ENCODE data around the gene HOXD4. TPM values are rescaled to one million over a fixed set of nuclear protein-coding genes. Genes with fewer than 3 reads are reported as not detected.
A peak's percentile ranks its signal among the peaks of the same experiment; 100 is the strongest.

Gene HOXD4
- total RNA-seq, 1 experiment from 2014 or later, result 1.2 TPM

DNA sequence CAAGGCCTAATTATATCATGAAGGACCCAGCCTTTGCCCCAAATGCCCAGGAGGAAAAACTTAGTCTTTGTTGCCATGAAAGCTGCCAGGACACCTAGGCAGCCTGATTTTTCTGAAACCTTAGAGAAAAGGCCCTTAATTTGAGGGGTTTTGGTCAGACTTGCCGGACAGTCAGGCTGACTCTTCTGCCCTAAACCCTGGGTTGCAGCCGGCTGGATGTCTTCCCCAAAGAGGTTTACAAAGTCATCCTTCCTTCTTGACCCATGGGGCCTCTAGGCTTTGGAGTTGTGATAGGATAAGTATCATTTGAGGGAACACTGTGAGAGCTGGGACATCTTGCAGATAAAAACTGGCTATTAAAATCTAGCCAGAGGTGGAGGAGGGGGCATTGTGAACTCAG, 34.7 kb downstream of the HOXD4 start:
- Histone ChIP-seq H3K36me3 (ENCODE audit: control insufficient read depth, insufficient read depth, low read length) (no peaks in the 10 kb centered on the region), H3K9me3 (no peaks in the 10 kb centered on the region), H3K4me3 (ENCODE audit: low read depth, low read length) (no peak overlapping the region), H3K27me3 (replicated peaks; ENCODE audit: control insufficient read depth, insufficient read depth, low read length) (0 out of 2 replicates have a peak, but pooled peaks cover 3% of the 10 kb centered on the region), H3K4me1 (peaks cover 14% of the 10 kb centered on the region)
- Mint-ChIP-seq H3K27me3 (ENCODE audit: insufficient read depth, unreplicated experiment) (peaks cover 18% of the 10 kb centered on the region), H3K36me3 (ENCODE audit: insufficient read depth, unreplicated experiment) (no peaks in the 10 kb centered on the region), H3K4me3 (ENCODE audit: unreplicated experiment) (no peak overlapping the region), H3K27ac (ENCODE audit: unreplicated experiment) (no peak overlapping the region), H3K9me3 (ENCODE audit: unreplicated experiment) (no peaks in the 10 kb centered on the region), H3K4me1 (ENCODE audit: low read depth, unreplicated experiment) (no peaks in the 10 kb centered on the region)
- DNase-seq, result no peak
- CTCF ChIA-PET, result interaction anchor here (0.7 kb wide), 1 partner anchor 269 kb away, joined by 4 read pairs; no protein-coding TSS in a partner anchor
- POLR2A ChIA-PET, result no interaction called here
- no TSS peak for BruUV-seq (replicated peaks)
- TF ChIP-seq CTCF (IDR thresholded peaks at IDR 0.05; ENCODE audit: insufficient read depth in 1 of 2, low read depth in 1 of 2, low read length in 1 of 2, severe bottlenecking in 1 of 2, unreplicated experiment in 1 of 2), result no peak
- intact Hi-C loops (cut with micrococcal nuclease; ENCODE audit: unreplicated experiment), result loop anchor here (5.0 kb wide), 1 partner anchor 49 kb away; no protein-coding TSS in a partner anchor

- no peaks in the 10 kb centered on the region for H3K9me3 ChIP-seq
- no peak for DNase-seq
- no peaks in the 10 kb centered on the region for H3K36me3 ChIP-seq (ENCODE audit: control insufficient read depth, insufficient read depth, low read length)
- Mint-ChIP-seq H3K27ac (ENCODE audit: unreplicated experiment) (no peak overlapping the region), H3K36me3 (ENCODE audit: insufficient read depth, unreplicated experiment) (no peaks in the 10 kb centered on the region), H3K27me3 (ENCODE audit: insufficient read depth, unreplicated experiment) (peaks cover 18% of the 10 kb centered on the region), H3K4me1 (ENCODE audit: low read depth, unreplicated experiment) (no peaks in the 10 kb centered on the region), H3K4me3 (ENCODE audit: unreplicated experiment) (peak overlapping the region; percentile 78), H3K9me3 (ENCODE audit: unreplicated experiment) (no peaks in the 10 kb centered on the region)
- intact Hi-C loops (cut with micrococcal nuclease; ENCODE audit: unreplicated experiment), result loop anchor here (5.0 kb wide), 1 partner anchor 50 kb away; no protein-coding TSS in a partner anchor
- H3K4me3 ChIP-seq (ENCODE audit: low read depth, low read length), result peak overlapping the region; percentile 56
- no peak for TF ChIP-seq CTCF (IDR thresholded peaks at IDR 0.05; ENCODE audit: insufficient read depth in 1 of 2, low read depth in 1 of 2, low read length in 1 of 2, severe bottlenecking in 1 of 2, unreplicated experiment in 1 of 2)
- H3K27me3 ChIP-seq (replicated peaks; ENCODE audit: control insufficient read depth, insufficient read depth, low read length), result 0 out of 2 replicates have a peak, but pooled peaks cover 3% of the 10 kb centered on the region
- H3K4me1 ChIP-seq, result peaks cover 14% of the 10 kb centered on the region
- ChIA-PET CTCF (no interaction called here), POLR2A (no interaction called here)
- BruUV-seq (replicated peaks), result no TSS peak
These were observed 36.0 kb downstream of the HOXD4 start for GRCh38 chr2:176187200-176187898.

DNA sequence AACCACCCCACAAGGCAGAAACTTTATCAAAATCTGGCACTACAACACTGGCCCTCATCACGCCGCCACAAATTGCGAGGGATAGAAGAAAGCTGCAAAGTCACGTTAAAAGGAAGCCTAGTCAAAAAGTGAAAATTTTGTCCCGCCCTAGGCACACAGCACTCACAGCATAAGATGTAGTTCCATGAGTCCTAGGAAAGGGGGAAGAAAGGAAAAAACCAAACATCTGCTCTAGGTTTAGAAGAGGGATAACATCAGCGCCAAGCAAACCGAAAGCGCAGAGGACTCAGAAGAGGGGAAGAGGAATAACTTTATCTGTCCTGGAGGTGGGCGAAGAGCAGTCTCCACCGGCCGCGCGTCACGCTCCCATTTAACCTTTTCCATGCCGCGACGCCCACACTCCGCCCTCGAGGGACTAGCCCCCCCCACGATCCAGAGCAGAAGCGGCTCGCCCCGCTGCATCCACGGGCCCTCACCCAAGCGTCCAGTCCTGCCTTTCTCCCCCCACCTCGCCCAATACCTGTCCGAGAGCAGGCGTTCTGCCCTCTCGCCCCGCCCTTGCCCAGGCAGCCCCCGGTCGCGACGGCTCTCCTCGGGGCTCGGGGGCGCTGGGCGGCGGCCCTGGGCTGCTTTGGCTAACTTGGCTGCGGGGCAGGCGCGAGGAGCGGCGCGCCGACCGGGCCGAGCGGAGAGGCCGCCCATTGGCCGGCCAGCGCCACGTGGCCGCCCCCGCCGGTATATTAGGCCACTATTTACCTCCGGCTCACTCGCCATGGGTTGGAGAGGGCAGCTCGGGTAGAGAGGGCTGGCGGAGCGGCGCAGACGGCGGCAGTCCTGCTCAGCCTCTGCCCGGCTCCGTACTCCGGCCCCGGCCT, 36.8 kb downstream of the HOXD4 start, which contains the start of gene HOXD1:
Gene HOXD1, plus strand, starts transcription at position 770 of the 875 bp plus-strand sequence. CDS start 134 bp downstream, outside the sequence.
- BruUV-seq (replicated peaks), result no TSS peak
- peak within 1 kb of the TSS; percentile 78 for H3K4me3 Mint-ChIP-seq (ENCODE audit: unreplicated experiment)
- no peaks in the 10 kb centered on the region for H3K9me3 Mint-ChIP-seq (ENCODE audit: unreplicated experiment)
- Histone ChIP-seq H3K4me3 (ENCODE audit: low read depth, low read length) (peak within 1 kb of the TSS; percentile 56), H3K9me3 (no peaks in the 10 kb centered on the region), H3K4me1 (peaks cover 14% of the 10 kb centered on the region), H3K36me3 (ENCODE audit: control insufficient read depth, insufficient read depth, low read length) (no peaks in the 10 kb centered on the region), H3K27me3 (replicated peaks; ENCODE audit: control insufficient read depth, insufficient read depth, low read length) (0 out of 2 replicates have a peak, but pooled peaks cover 3% of the 10 kb centered on the region)
- DNase-seq, result peak; percentile 51 to 58
- H3K27ac Mint-ChIP-seq (ENCODE audit: unreplicated experiment), result no peak within 1 kb of the TSS
- ChIA-PET POLR2A (no interaction called here), CTCF (no interaction called here)
- intact Hi-C loops (cut with micrococcal nuclease; ENCODE audit: unreplicated experiment), result loop anchor here (5.0 kb wide), 1 partner anchor 51 kb away; no protein-coding TSS in a partner anchor
- H3K4me1 Mint-ChIP-seq (ENCODE audit: low read depth, unreplicated experiment), result no peaks in the 10 kb centered on the region
- H3K27me3 Mint-ChIP-seq (ENCODE audit: insufficient read depth, unreplicated experiment), result peaks cover 18% of the 10 kb centered on the region
- H3K36me3 Mint-ChIP-seq (ENCODE audit: insufficient read depth, unreplicated experiment), result no peaks in the 10 kb centered on the region
- no peak for TF ChIP-seq CTCF (IDR thresholded peaks at IDR 0.05; ENCODE audit: insufficient read depth in 1 of 2, low read depth in 1 of 2, low read length in 1 of 2, severe bottlenecking in 1 of 2, unreplicated experiment in 1 of 2)
